Loucy (cell line): ENCODE measurements around the gene SCFD2.

Experiments
- H2AFZ ChIP-seq: fragments of 200-600 bp; sonication (generic); 2 replicates; pipeline ENCODE4 v1.6.0; 2016; ENCODE audit warnings: antibody characterized with exemption, mild to moderate bottlenecking, low read length, moderate library complexity
- H3F3A ChIP-seq: fragments of 200-600 bp; 2 replicates; pipeline ENCODE4 v1.6.0; 2016; ENCODE audit warnings: antibody characterized with exemption, low read depth, mild to moderate bottlenecking
- H3K27me3 ChIP-seq: fragments of 200-600 bp; sonication (generic); 2 replicates; pipeline ENCODE4 v1.6.1; 2014; ENCODE audit warnings: low read length, mild to moderate bottlenecking; ENCODE audit not compliant: insufficient read depth, poor library complexity, severe bottlenecking
- H3K36me3 ChIP-seq: fragments of 200-600 bp; sonication (generic); 2 replicates; pipeline ENCODE4 v1.6.1; 2016; ENCODE audit warnings: low read length; ENCODE audit not compliant: insufficient read depth
- H3K4me1 ChIP-seq: fragments of 200-600 bp; sonication (generic); 2 replicates; pipeline ENCODE4 v1.5.1; 2014; ENCODE audit warnings: low read length, mild to moderate bottlenecking; ENCODE audit not compliant: insufficient read depth, poor library complexity, severe bottlenecking
- H3K4me2 ChIP-seq: fragments of 200-600 bp; sonication (generic); 2 replicates; pipeline ENCODE4 v1.6.0; 2014; ENCODE audit warnings: antibody characterized with exemption, low read length, low read depth, mild to moderate bottlenecking; ENCODE audit not compliant: poor library complexity, severe bottlenecking
- H3K4me3 ChIP-seq: fragments of 200-600 bp; sonication (generic); 2 replicates; pipeline ENCODE4 v1.5.1; 2014; ENCODE audit warnings: low read length, mild to moderate bottlenecking, mixed read lengths; ENCODE audit not compliant: poor library complexity, severe bottlenecking
- H3K79me2 ChIP-seq: fragments of 200-600 bp; sonication (generic); 2 replicates; pipeline ENCODE4 v1.6.1; 2014; ENCODE audit warnings: low read length; ENCODE audit not compliant: insufficient read depth
- H3K9ac ChIP-seq: fragments of 200-600 bp; sonication (generic); 2 replicates; pipeline ENCODE4 v1.6.0; 2014; ENCODE audit warnings: mild to moderate bottlenecking, low read depth, low read length, moderate library complexity; ENCODE audit not compliant: poor library complexity, severe bottlenecking
- H3K9me2 ChIP-seq: fragments of 200-600 bp; sonication (generic); replicated peaks from 2 replicates; pipeline ENCODE4 v1.6.1; 2016; ENCODE audit warnings: low read depth, low read length, mixed read lengths
- H3K9me3 ChIP-seq: fragments of 200-600 bp; sonication (generic); 2 replicates; pipeline ENCODE4 v1.6.1; 2014; ENCODE audit warnings: mild to moderate bottlenecking, antibody characterized with exemption, low read length, low read depth; ENCODE audit not compliant: insufficient read depth
- H4K20me1 ChIP-seq: fragments of 200-600 bp; sonication (generic); 2 replicates; pipeline ENCODE4 v1.6.0; 2014; ENCODE audit warnings: antibody characterized with exemption, low read length, mild to moderate bottlenecking; ENCODE audit not compliant: insufficient read depth, poor library complexity, severe bottlenecking
- CTCF ChIP-seq: fragments of 200-600 bp; sonication (generic); conservative IDR thresholded peaks from 2 replicates; pipeline ENCODE4 v1.5.1; 2014; ENCODE audit warnings: mild to moderate bottlenecking, antibody characterized with exemption, low read length
- EZH2phosphoT487 ChIP-seq: fragments of 200-600 bp; IDR thresholded peaks from 2 replicates; pipeline ENCODE4 v1.6.1; 2018; ENCODE audit warnings: antibody characterized with exemption, mild to moderate bottlenecking, moderate library complexity, borderline replicate concordance

The SCFD2 gene

GRCh38 chr4:53021754-53022512, 343.9 kb downstream of the SCFD2 start:
- H2AFZ ChIP-seq: no peak overlapping the region
- H3K4me2 ChIP-seq: no peak overlapping the region
- H3K4me1 ChIP-seq: no peaks in the 10 kb centered on the region
- H3K9me3 ChIP-seq: no peaks in the 10 kb centered on the region
- H3K79me2 ChIP-seq: no peaks in the 10 kb centered on the region
- H3K27me3 ChIP-seq: no peaks in the 10 kb centered on the region
- H3K9me2 ChIP-seq: no peaks in the 10 kb centered on the region
- no peak overlapping the region for H3K4me3 ChIP-seq
- H3F3A ChIP-seq: no peaks in the 10 kb centered on the region
- H4K20me1 ChIP-seq: no peaks in the 10 kb centered on the region
- H3K9ac ChIP-seq: no peak overlapping the region
- no peak for TF ChIP-seq EZH2phosphoT487
- no peak for TF ChIP-seq CTCF
- H3K36me3 ChIP-seq: no peaks in the 10 kb centered on the region

GRCh38 chr4:53019485-53020382, 346.1 kb downstream of the SCFD2 start:
- H3K27me3 ChIP-seq: no peaks in the 10 kb centered on the region
- no peaks in the 10 kb centered on the region for H3K9me2 ChIP-seq
- H3K4me2 ChIP-seq: no peak overlapping the region
- no peak overlapping the region for H3K4me3 ChIP-seq
- no peaks in the 10 kb centered on the region for H3K36me3 ChIP-seq
- TF ChIP-seq CTCF: no peak
- no peak for TF ChIP-seq EZH2phosphoT487
- H4K20me1 ChIP-seq: no peaks in the 10 kb centered on the region
- H2AFZ ChIP-seq: no peak overlapping the region
- peaks cover 2% of the 10 kb centered on the region for H3K4me1 ChIP-seq
- no peaks in the 10 kb centered on the region for H3K79me2 ChIP-seq
- no peak overlapping the region for H3K9ac ChIP-seq
- no peaks in the 10 kb centered on the region for H3F3A ChIP-seq
- H3K9me3 ChIP-seq: no peaks in the 10 kb centered on the region

- Histone ChIP-seq H3K4me2 (no peak overlapping the region), H3K79me2 (no peaks in the 10 kb centered on the region), H3K9ac (no peak overlapping the region), H3K27me3 (no peaks in the 10 kb centered on the region), H3K4me3 (no peak overlapping the region), H3K36me3 (no peaks in the 10 kb centered on the region), H3F3A (no peaks in the 10 kb centered on the region), H3K9me2 (no peaks in the 10 kb centered on the region), H2AFZ (no peak overlapping the region), H3K4me1 (peaks cover 14% of the 10 kb centered on the region), H4K20me1 (no peaks in the 10 kb centered on the region), H3K9me3 (no peaks in the 10 kb centered on the region)
- no peak for TF ChIP-seq EZH2phosphoT487
- TF ChIP-seq CTCF: no peak
Observed at GRCh38 chr4:53018471-53018870, 347.4 kb downstream of the SCFD2 start.
